Peyer's patch (tissue), 4 donors: ENCODE results near the gene BSG.

Experiments used
- POLR2A ChIP-seq, 2 donors: fragments of 450-650 bp; IDR thresholded peaks; one replicate each; pipeline ENCODE4 v1.5.1; 2017; ENCODE audit warnings: antibody characterized with exemption in 2 of 2, mild to moderate bottlenecking in 2 of 2, moderate library complexity in 2 of 2
- TF ChIP-seq, protein P1 (sequence below), 6 experiments: fragments of 450-650 bp in 4 of 6; fragments of 200-600 bp in 2 of 6; sonication (generic) in 1 of 6; IDR thresholded peaks; one replicate each; pipeline ENCODE4 v1.5.1; 2017 to 2019; ENCODE audit warnings: antibody characterized with exemption in 6 of 6, mild to moderate bottlenecking in 3 of 6, moderate library complexity in 1 of 6

DNA sequence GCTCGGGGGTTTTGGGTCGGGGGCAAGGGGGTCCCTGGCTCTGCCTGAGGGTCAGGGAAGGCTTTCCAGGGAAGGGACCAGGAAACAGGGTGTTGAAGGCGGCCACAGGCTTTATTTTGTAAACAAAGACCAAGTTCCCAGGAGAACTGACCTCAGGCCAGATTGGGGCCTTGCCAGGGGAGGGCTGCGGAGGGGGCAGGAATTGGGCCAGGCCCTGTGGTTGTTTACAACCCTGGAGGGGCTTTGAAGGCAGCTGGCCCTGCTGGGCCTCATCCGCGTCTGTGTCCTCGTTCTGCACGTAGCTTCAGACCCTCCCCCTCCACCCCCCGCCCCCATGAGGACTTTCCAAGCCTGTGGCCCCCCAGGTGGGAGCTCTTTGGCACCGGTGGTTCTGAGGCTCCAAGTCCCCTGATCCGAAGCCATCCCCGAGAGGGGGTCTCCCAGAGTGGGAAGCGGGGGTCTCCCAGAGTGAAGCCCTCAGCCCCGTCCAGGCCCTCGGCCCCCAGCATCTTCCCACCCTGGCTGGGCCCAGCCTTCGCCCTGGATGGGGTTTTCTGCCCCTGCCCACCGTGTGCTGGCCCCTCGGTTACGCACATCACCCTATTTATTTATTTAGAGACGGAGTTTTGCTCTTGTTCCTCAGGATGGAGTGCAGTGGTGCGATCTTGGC lies 13.5 kb upstream of the BSG start:
- TF ChIP-seq, protein P1, sequence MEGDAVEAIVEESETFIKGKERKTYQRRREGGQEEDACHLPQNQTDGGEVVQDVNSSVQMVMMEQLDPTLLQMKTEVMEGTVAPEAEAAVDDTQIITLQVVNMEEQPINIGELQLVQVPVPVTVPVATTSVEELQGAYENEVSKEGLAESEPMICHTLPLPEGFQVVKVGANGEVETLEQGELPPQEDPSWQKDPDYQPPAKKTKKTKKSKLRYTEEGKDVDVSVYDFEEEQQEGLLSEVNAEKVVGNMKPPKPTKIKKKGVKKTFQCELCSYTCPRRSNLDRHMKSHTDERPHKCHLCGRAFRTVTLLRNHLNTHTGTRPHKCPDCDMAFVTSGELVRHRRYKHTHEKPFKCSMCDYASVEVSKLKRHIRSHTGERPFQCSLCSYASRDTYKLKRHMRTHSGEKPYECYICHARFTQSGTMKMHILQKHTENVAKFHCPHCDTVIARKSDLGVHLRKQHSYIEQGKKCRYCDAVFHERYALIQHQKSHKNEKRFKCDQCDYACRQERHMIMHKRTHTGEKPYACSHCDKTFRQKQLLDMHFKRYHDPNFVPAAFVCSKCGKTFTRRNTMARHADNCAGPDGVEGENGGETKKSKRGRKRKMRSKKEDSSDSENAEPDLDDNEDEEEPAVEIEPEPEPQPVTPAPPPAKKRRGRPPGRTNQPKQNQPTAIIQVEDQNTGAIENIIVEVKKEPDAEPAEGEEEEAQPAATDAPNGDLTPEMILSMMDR (IDR thresholded peaks at IDR 0.05): no peak
- no peak for TF ChIP-seq POLR2A (IDR thresholded peaks at IDR 0.05)
